AG09309 (cell line): Measurements from ENCODE around the gene TPRN.

Experiments used
- DNase-seq: peaks from one replicate; pipeline ENCODE4 v3.0.0-alpha.2; 2010; ENCODE audit warnings: low read depth
- H3K4me3 ChIP-seq: 2 replicates; pipeline ENCODE4 v1.5.1; 2011; ENCODE audit warnings: mild to moderate bottlenecking, low read depth, low read length, moderate library complexity; ENCODE audit not compliant: control insufficient read depth
- CTCF ChIP-seq: IDR thresholded peaks from 2 replicates; pipeline ENCODE4 v1.5.1; 2011; ENCODE audit warnings: mild to moderate bottlenecking, low read depth, low read length, inconsistent platforms; ENCODE audit not compliant: insufficient read depth, control insufficient read depth; ENCODE audit errors: missing control alignments

The TPRN gene

GRCh38 chr9:137188490-137189296 is 11.8 kb downstream of the TPRN start, which contains the start of the genes ANAPC2 and SSNA1:
ANAPC2 (minus strand) TSS chr9:137188560; CDS start chr9:137188532, 28 bp downstream.
SSNA1 (plus strand) TSS chr9:137188676; CDS start chr9:137188727, 51 bp downstream.
- peak; percentile 57 for TF ChIP-seq CTCF
- H3K4me3 ChIP-seq, result peak within 1 kb of the TSS; percentile 98
- peak; percentile 64 for DNase-seq

- peak overlapping the region; percentile 98 for H3K4me3 ChIP-seq
- no peak for DNase-seq
- no peak for TF ChIP-seq CTCF
Observed at GRCh38 chr9:137188086-137188489, 12.5 kb downstream of the TPRN start.

GRCh38 chr9:137187386-137187785 is 13.2 kb downstream of the TPRN start:
- TF ChIP-seq CTCF, result no peak
- H3K4me3 ChIP-seq, result peak overlapping the region; percentile 98
- no peak for DNase-seq

GRCh38 chr9:137186385-137186784 is 14.2 kb downstream of the TPRN start:
- DNase-seq, result no peak
- H3K4me3 ChIP-seq, result no peak overlapping the region
- TF ChIP-seq CTCF, result no peak

GRCh38 chr9:137185921-137186320 is 14.6 kb downstream of the TPRN start:
- no peak for DNase-seq

GRCh38 chr9:137184881-137185660 is 15.5 kb downstream of the TPRN start:
- no peak for TF ChIP-seq CTCF
- no peak overlapping the region for H3K4me3 ChIP-seq
- no peak for DNase-seq

More at GRCh38 chr9:137185921-137186320, 14.6 kb downstream of the TPRN start:
- no peak overlapping the region for H3K4me3 ChIP-seq
- no peak for TF ChIP-seq CTCF
